ENCODE results near the gene KITLG.
"Not testable (repeated sequence)": the region's sequence is repeated elsewhere in the genome, so short reads cannot be mapped to it uniquely, and the experiment has no call there.

- TF ChIP-seq EZH2phosphoT487 (IDR thresholded peaks at IDR 0.05; ENCODE audit: borderline replicate concordance, low read depth); EP300 (IDR thresholded peaks at IDR 0.05; ENCODE audit: borderline replicate concordance in 1 of 2, low read depth in 1 of 2, low read length in 1 of 2); POLR2AphosphoS5 (IDR thresholded peaks at IDR 0.05; ENCODE audit: low read depth, low read length): not testable (repeated sequence)
- TF ChIP-seq, protein P1, sequence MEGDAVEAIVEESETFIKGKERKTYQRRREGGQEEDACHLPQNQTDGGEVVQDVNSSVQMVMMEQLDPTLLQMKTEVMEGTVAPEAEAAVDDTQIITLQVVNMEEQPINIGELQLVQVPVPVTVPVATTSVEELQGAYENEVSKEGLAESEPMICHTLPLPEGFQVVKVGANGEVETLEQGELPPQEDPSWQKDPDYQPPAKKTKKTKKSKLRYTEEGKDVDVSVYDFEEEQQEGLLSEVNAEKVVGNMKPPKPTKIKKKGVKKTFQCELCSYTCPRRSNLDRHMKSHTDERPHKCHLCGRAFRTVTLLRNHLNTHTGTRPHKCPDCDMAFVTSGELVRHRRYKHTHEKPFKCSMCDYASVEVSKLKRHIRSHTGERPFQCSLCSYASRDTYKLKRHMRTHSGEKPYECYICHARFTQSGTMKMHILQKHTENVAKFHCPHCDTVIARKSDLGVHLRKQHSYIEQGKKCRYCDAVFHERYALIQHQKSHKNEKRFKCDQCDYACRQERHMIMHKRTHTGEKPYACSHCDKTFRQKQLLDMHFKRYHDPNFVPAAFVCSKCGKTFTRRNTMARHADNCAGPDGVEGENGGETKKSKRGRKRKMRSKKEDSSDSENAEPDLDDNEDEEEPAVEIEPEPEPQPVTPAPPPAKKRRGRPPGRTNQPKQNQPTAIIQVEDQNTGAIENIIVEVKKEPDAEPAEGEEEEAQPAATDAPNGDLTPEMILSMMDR (IDR thresholded peaks at IDR 0.05), result not testable (repeated sequence)
Observed at GRCh38 chr12:88466708-88467107, 113.6 kb downstream of the KITLG start.

All from SK-N-SH (cell line).